GM12891 (cell line): Measurements from ENCODE around the gene GALNT10.

ENCODE experiments used
- DNase-seq: peaks from one replicate; pipeline ENCODE4 v3.0.0; 2011; ENCODE audit warnings: low spot score; ENCODE audit not compliant: insufficient read length
- FAIRE-seq: peaks from 2 replicates; lab custom pipeline; 2011; peaks lifted over from hg19 to GRCh38; lab: Jason Lieb, UNC
- PAX5 ChIP-seq: IDR thresholded peaks from 2 replicates; pipeline ENCODE4 v1.6.1; 2011; ENCODE audit warnings: low read length, moderate library complexity, mild to moderate bottlenecking; ENCODE audit not compliant: insufficient read depth, severe bottlenecking
- POLR2A ChIP-seq: IDR thresholded peaks from 2 replicates; pipeline ENCODE4 v1.6.1; 2011; ENCODE audit warnings: low read depth, low read length, control low read depth
- POLR2AphosphoS5 ChIP-seq: IDR thresholded peaks from 2 replicates; pipeline ENCODE4 v1.6.1; 2011; ENCODE audit warnings: low read depth, low read length, control low read depth
- POU2F2 ChIP-seq: IDR thresholded peaks from 2 replicates; pipeline ENCODE4 v1.6.1; 2011; ENCODE audit warnings: low read depth, mild to moderate bottlenecking, control low read depth, low read length, moderate library complexity
- SPI1 ChIP-seq: IDR thresholded peaks from 2 replicates; pipeline ENCODE4 v1.6.1; 2011; ENCODE audit warnings: low read depth, low read length, control low read depth
- TAF1 ChIP-seq: IDR thresholded peaks from 2 replicates; pipeline ENCODE4 v1.6.1; 2011; ENCODE audit warnings: low read depth, low read length, control low read depth

Gene GALNT10

DNA sequence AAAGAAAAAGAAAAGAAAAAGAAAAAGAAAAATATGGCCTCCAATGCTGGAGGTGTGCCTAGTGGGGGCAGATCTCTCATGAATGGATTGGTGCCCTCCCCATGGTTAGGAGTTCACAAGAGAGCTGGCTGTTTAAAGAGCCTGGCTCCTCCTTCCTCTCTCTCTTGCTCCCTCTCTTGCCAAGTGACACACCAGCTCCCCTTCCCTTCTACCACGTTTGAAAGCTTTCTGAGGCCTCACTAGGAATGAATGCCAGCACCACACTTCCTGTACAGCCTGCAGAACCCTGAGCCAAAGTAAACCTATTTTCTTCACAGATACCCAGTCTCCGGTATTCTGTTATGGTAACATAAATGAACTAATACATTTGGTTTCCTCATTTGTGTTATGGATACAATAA, 14.4 kb upstream of the GALNT10 start:
- TF ChIP-seq POLR2AphosphoS5 (no peak), POU2F2 (no peak), TAF1 (no peak), POLR2A (no peak)
- DNase-seq (no peak), FAIRE-seq (no peak)

DNA sequence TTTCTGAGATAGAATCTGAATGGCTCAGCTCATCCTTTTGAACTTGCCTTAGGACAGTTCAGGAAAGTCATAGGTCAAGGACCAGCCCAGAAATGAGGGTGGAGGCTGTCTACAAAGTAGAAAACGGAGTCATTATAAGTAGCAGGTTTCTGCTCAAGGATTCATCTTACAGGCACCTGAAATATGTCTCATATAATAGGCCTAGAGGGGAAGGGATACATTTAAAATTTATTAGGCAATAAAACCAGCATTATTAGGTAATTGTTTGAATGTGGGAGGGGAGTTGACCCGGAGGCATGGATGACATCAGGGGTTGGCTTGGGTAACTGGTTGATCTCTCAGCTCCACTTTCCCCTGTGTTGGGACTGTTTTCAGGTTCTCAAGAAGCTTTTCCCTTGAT, 11.9 kb upstream of the GALNT10 start:
- FAIRE-seq, result no peak

DNA sequence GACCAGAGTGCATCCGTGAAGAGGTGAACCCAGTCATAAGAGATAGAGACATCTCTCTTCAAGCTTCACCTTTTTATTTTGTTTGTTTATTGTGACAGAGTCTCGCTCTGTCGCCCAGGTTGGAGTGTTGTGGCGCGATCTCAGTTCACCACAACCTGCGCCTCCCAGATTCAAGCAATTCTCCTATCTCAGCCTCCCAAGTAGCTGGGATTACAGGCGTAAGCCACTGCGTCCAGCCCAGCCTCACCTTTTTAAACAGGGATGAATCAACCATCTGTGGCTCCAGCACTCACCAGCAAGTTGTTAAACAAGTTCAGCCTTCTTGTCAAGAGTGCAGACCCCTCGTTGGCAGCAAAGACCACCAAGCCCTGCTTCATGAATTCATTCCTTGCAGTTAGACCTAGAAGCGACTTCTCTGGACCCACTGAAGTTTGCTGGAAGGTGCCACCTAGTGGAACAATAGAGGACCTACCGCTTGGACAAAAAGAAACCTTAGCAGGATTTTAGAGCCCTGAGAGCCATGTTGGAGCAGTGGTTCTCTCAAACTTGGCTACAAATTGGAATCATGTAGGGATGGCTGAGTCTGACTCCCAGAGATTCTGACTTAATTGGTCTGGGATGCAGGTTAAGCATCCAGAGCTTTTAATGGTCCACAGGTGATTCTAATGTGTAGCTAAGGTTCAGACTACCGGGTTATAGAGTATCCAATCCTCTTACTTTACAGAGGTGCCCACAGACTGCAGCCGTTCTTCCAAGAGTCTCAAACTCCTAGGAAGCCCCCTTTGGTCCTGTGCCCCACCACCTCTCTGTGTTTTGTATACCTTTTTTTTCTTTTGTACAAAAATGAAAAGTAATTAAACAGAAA, 10.5 kb upstream of the GALNT10 start:
- FAIRE-seq (peak; percentile 76), DNase-seq (no peak)
- TF ChIP-seq POLR2A (no peak), POU2F2 (no peak), TAF1 (no peak), PAX5 (no peak), POLR2AphosphoS5 (no peak), SPI1 (no peak)

More for the DNA sequence above, 11.9 kb upstream of the GALNT10 start:
- DNase-seq, result no peak
- TF ChIP-seq TAF1 (no peak), POLR2AphosphoS5 (no peak), POLR2A (no peak), PAX5 (no peak), POU2F2 (no peak)

DNA sequence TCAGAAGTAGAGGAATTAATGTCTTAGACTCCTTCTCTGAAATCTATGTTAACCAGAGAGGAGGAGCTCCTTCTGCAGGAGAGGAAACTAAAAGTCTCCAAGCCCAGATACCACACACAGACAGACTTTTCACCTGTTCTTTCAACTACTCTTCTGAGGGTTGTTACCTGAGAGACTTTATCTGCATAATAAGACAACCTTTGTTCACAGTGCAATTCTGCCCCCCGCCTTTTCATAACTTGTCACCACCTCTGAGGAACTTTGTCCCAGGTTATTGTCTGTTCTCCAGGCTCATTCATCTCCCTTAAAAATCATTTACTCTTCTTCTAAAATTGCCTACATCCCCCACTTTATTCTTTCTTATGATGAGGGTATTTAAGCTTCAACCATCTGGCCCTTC, 9.4 kb upstream of the GALNT10 start:
- TF ChIP-seq PAX5, result no peak
- no peak for TF ChIP-seq POLR2A
- TF ChIP-seq POU2F2, result no peak
- TF ChIP-seq TAF1, result no peak
- TF ChIP-seq SPI1, result no peak
- TF ChIP-seq POLR2AphosphoS5, result no peak
- DNase-seq (no peak), FAIRE-seq (no peak)

DNA sequence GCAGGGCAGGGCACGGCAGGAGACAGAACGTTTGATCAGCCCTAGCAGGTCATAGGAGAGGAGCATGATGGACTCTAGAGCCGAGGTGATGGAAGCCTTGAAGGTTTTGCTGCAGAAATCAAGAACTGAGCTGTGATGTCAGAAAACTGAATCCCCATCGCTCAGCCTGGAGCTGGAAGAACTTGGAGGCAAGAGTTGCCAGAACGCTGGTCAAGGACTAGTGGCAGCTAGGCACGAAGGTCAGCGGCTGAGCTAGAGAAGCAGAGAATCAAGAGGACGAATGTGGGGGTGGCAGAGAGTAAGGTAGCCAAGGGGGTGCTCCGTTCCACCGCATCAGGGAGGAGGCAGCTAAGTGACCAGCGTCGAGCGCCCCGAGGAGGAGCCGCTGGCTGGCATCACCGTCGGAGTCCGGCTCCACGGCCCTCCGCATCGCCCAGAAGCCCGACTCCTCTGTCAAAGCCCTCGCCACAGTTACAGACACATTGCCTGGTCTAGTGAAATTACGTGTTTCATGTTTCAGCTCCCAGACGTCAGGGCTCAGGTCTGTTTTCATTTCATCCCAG, 1.2 kb upstream of the GALNT10 start:
- FAIRE-seq (peak; percentile 52), DNase-seq (no peak)
- TF ChIP-seq POU2F2 (no peak), SPI1 (no peak), TAF1 (no peak), POLR2AphosphoS5 (no peak), POLR2A (no peak), PAX5 (no peak)

DNA sequence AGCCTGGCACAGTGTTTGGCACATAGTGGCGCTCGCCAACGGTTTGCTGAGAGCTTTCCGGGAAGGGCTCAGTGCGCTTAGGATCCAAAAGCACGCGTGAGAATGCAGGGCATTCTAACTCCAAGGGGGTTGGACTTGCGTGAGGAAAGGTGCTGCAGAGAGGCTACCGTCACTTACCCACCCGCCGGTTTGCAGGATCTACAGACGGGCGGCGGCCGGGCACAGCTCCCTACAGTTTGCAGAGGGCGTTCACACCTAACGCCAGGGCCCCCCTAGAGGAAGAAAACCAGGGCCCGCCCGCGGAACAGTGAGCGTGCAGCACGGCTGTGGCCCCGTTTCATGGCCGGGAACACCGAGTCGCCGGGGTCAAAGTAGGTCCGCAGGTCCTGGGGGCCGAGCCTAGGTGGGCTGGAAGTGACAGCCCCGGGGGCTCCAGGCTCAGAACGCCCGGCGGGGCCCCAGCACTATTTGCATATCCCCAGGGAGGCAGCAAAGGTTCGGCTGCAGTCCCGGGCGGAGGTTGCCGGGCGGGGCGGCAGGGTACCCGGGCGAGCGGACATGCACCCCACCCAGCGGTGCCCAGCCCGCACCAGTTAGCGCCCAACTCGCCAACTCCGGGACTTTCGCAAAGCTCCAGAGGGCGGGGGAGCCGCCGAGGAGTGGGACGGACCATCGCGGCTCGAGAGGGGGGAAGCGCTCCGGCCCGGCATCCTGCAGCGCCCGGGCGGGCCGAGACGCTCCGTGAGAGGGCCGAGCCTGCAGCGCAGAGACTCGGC, 526 bp upstream of the GALNT10 start:
- peak; percentile 82 for DNase-seq
- peak; percentile 80 for FAIRE-seq
- TF ChIP-seq POLR2A, result 0 out of 2 replicates have a peak, but pooled peaks have one; percentile 2
- TF ChIP-seq POU2F2, result peak; percentile 88; the same call in 1 of the 2 replicates
- TF ChIP-seq TAF1, result no peak
- TF ChIP-seq POLR2AphosphoS5, result no peak

DNA sequence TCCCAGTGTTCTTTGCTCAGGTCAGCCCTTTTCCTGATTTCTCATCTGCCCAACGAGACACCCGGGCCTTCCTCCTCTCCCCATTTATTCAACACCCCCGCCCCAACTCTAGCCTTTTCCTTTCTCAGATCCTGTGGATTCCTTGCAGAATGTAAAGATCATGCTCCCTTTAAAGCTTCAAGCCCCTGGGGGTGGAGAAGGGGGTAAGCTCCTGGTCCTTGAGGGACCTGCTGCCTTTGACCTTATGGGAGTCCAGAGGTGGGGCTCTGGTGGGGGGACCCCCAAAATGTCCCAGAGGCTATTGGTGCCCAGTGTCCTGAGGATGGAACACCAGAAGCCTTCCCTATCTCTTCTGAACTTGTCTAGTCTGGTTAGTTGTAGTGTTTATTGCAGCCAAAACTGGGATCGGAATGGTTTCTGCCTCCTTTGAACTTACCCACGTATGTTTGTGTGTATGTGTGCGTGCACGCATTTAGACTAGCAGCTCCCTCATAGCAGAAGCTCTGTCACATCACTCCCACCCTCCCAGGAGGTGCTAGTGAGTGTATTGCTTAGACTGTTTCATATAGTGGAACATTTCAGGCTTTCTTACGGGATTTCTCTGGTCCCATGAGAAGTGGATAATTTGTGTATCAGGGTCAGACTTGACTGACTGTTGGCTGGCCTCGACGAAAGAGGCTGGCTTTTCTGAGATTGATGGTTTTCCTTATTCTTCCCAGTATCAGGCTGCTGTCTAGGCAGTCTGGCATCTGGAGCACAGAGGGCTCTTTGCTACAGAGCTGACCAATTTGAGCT, 1.1 kb downstream of the GALNT10 start:
- no peak for DNase-seq
- FAIRE-seq, result no peak
- TF ChIP-seq POU2F2 (no peak), TAF1 (no peak), PAX5 (no peak), SPI1 (no peak), POLR2AphosphoS5 (no peak), POLR2A (no peak)

DNA sequence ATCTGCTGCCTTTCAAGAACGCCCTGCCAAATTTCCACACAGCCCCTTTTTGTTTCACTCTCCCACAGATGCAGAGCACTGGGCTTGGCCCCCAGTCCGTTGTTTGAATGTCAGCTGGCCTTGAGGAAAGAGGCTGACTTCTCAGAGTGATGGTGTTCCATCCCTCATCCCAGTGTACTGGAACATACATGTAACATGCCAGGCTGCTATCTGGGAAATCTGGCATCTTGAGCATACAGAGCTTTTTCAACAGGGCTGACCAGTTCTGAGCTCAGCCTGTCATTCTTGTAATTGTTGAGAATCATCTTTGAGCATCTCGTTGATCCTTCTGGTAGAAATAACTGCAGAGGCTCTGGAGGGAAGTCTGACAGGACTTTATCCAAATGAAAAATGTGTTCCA, 2.8 kb downstream of the GALNT10 start:
- TF ChIP-seq POU2F2 (no peak), PAX5 (no peak), SPI1 (no peak), POLR2A (no peak), TAF1 (no peak), POLR2AphosphoS5 (no peak)
- FAIRE-seq, result no peak
- no peak for DNase-seq

DNA sequence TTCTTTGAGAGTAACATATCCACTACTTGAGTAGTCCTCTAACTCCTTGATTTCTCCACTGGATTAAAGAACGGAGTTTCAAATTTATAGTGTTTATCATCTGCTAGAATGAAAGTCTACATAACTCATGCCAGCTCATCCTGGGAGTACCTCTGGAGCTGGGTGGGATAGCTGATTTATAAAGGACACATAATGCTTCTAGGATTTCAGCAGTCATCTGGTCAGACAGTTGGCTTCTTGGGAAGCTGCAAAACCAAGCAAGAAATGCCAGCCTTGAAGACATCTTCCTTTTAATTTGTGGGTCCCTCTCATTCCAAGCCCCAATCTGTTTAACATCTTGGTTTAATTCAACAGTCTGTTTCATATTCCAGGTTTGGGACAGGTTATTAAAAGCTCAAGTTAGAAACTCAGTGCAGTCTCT, 3.2 kb downstream of the GALNT10 start:
- no peak for TF ChIP-seq POU2F2
- no peak for TF ChIP-seq TAF1
- no peak for TF ChIP-seq POLR2A
- TF ChIP-seq POLR2AphosphoS5, result no peak
- no peak for TF ChIP-seq PAX5
- no peak for TF ChIP-seq SPI1
- FAIRE-seq (no peak), DNase-seq (no peak)
